ENCODE results near the gene RNASEH1.

GRCh38 chr2:3505771-3506170 is 52.4 kb downstream of the RNASEH1 start:
- TF ChIP-seq CTCF (conservative IDR thresholded peaks at IDR 0.05; ENCODE audit: low read length) = no peak
- no peak for TF ChIP-seq EZH2phosphoT487 (IDR thresholded peaks at IDR 0.05; ENCODE audit: borderline replicate concordance)

Measured in Loucy (cell line).